RWPE1 (cell line): Measurements from ENCODE around the gene UBA3.

Source experiments
- CTCF ChIA-PET: fragments of 350-600 bp; sonication (Branson Sonifier 250); formaldehyde crosslinking; extraction: SDS; loops from one replicate; lab custom pipeline; 2021; lab: Yijun Ruan, JAX
- POLR2A ChIA-PET: fragments of 400-600 bp; formaldehyde crosslinking; extraction: SDS; loops from one replicate; lab custom pipeline; 2020; ENCODE audit warnings: antibody characterized with exemption; ENCODE audit not compliant: low non-redundant PET; lab: Yijun Ruan, JAX
- DNase-seq: peaks from one replicate; pipeline ENCODE4 v3.0.0; 2012; ENCODE audit warnings: low spot score
- H3K27ac ChIP-seq: fragments of 450-650 bp; 2 replicates; pipeline ENCODE4 v1.5.1; 2017
- TF ChIP-seq, protein P1 (sequence below): fragments of 450-650 bp; conservative IDR thresholded peaks from 2 replicates; pipeline ENCODE4 v1.5.1; 2017; ENCODE audit warnings: low read depth, mild to moderate bottlenecking

Gene UBA3

DNA sequence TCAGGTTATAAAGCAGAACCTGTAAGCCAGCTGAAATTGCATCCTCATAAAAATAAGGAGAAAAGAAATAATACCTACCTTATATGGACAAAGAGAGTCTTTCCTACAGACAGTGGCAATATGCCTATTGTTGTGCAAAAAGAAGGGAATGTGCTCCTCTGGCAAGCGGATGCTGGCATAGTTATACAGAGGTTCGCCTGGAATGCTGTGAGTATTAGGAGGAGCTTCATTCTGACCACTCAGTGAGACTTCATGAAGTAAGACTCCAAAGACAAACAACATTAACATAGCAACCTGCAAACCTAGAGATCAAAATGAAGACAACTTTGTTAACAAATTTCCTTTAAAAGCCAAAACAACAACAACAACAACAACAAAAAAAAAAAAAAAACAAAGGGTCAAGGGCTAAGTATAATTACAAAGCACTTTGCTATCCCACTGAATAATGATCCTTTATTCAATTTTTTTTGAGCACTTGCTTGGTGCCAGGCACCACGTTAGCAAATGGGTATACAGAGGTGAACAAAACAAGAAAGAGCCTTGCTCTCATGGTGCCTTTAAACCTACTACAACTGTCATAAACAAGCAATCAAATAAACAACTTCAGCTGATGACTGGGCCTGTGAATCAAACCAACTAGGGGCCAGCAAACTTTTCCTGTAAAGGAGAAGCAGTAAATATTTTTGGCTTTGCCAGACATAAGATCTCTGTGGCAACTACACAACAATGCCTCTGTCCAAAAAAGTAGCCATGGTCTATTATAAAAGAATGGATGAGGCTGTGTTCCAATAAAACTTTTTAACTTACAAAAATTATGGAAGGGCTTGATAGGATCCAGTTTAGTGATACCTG lies 70.4 kb downstream of the UBA3 start:
- no peak for DNase-seq
- ChIA-PET POLR2A (no interaction called here), CTCF (no interaction called here)
- no peak overlapping the region for H3K27ac ChIP-seq
- TF ChIP-seq, protein P1, sequence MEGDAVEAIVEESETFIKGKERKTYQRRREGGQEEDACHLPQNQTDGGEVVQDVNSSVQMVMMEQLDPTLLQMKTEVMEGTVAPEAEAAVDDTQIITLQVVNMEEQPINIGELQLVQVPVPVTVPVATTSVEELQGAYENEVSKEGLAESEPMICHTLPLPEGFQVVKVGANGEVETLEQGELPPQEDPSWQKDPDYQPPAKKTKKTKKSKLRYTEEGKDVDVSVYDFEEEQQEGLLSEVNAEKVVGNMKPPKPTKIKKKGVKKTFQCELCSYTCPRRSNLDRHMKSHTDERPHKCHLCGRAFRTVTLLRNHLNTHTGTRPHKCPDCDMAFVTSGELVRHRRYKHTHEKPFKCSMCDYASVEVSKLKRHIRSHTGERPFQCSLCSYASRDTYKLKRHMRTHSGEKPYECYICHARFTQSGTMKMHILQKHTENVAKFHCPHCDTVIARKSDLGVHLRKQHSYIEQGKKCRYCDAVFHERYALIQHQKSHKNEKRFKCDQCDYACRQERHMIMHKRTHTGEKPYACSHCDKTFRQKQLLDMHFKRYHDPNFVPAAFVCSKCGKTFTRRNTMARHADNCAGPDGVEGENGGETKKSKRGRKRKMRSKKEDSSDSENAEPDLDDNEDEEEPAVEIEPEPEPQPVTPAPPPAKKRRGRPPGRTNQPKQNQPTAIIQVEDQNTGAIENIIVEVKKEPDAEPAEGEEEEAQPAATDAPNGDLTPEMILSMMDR = no peak

DNA sequence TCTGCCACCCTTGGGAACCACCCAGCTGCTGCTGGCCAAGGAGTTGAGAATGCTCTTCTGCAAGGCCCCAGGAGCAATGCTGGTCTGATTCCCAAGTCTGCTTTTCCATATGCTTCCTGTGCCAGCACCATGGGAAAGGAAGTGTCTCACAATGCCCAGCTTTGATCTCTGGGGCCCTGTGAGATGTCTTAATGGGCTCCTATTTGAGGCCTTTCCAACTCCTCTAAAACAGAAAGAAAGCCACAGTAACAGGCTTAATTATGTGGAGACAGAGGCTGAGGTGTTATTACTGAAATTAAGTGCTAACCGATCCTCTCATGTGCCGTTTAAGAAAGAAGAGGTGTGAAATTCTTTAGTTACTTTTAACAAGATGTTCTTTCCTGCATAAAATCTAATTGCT lies 71.2 kb downstream of the UBA3 start:
- POLR2A ChIA-PET = no interaction called here
- CTCF ChIA-PET = no interaction called here
- no peak for DNase-seq
- TF ChIP-seq, protein P1 = no peak
- H3K27ac ChIP-seq = no peak overlapping the region

DNA sequence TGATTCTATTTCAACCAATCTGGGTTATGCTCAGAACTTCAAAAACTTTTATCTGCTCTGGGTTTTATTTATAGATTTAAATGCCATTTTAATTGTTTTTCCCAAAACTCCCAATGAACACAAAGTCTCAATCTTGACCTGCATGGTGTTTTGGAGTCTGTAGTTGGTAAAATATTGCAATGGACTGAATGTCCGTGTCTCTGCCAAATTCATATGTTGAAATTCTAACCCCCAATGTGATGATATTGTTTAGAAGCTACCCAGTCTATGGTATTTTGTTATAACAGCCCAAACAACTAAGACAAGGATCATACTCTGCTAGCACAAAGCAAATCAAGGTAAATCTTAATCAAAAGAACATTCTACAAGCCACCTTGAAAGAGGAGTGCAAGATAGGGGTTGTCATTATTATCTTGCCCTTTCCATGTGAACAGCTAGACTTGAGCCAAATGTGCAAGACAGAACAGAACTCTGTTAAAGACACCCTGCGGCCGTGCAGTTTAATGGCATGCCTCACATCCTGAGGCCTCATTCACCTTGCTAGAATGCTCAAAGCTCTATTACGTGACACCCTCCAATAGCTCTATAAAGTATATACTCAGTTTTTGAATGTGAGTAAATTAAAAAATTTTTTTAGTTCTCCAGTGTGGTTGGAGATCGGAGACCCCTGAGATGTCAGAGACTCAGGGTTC lies 74.2 kb downstream of the UBA3 start:
- peak; percentile 16 for DNase-seq
- ChIA-PET POLR2A (no interaction called here), CTCF (no interaction called here)
- TF ChIP-seq, protein P1 = no peak
- H3K27ac ChIP-seq = no peak overlapping the region

DNA sequence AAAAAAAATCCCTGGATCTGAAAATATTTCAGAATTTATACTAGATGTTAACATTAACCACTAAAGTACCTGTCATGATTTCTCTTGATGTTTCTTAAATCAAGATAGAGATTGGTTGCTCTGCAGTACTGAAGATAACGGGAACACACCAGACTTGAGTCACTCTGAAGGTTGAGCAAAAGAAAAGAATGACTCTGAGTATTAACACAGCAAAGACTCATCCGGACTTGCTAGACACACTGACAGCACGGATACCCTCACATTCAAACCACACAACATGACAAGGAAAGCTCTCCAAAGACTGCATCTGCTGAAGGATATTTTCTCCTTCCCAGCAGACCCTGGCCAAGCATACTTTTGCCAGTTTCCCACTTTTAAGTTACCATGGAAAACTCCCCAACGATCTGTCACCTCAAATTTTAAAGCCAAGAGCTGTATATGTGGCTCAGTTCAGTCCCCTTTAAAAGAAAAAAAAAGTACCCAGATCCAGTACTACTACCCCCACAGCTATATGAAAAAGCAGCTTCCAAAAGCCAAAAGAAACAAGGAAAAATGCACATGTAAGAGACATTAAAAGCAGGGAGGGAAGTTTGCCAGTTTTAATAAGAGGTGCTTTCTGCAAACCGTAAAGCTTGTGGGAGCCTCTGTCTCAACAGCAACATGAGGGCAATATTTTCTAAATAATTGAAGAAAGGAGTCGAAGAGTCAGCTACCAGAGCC lies 74.9 kb downstream of the UBA3 start:
- DNase-seq = no peak
- CTCF ChIA-PET = no interaction called here
- POLR2A ChIA-PET = no interaction called here
- no peak overlapping the region for H3K27ac ChIP-seq
- TF ChIP-seq, protein P1 = no peak
